HepG2 (cell line): ENCODE data around the gene TBCEL. TPM values are rescaled to one million over a fixed set of nuclear protein-coding genes. Genes with fewer than 3 reads are reported as not detected.

ENCODE experiments used
- ATAD3A ChIP-seq: sonication (generic); formaldehyde crosslinking; IDR thresholded peaks from 2 replicates; pipeline ENCODE4 v1.4.0; 2020; ENCODE audit warnings: missing genetic modification reagents
- BCL3 ChIP-seq: sonication (generic); formaldehyde crosslinking; IDR thresholded peaks from 2 replicates; pipeline ENCODE4 v1.5.1; 2020; ENCODE audit warnings: mild to moderate bottlenecking, missing genetic modification reagents, moderate library complexity
- EHMT2 ChIP-seq: fragments of 200-600 bp; sonication (generic); IDR thresholded peaks from 2 replicates; pipeline ENCODE4 v1.7.0; 2017; ENCODE audit warnings: antibody characterized with exemption, low read depth, low read length, borderline replicate concordance
- FIP1L1 ChIP-seq: fragments of 200-400 bp; formaldehyde crosslinking; IDR thresholded peaks from 2 replicates; pipeline ENCODE4 v1.6.1; 2018; ENCODE audit warnings: low read depth, mild to moderate bottlenecking, low read length, moderate library complexity, borderline replicate concordance; ENCODE audit not compliant: insufficient read depth
- GRHL1 ChIP-seq: sonication (generic); formaldehyde crosslinking; conservative IDR thresholded peaks from 2 replicates; pipeline ENCODE4 v1.8.0; 2022; ENCODE audit warnings: missing genetic modification reagents
- HNRNPH1 ChIP-seq: fragments of 200-400 bp; formaldehyde crosslinking; optimal IDR thresholded peaks from 2 replicates; pipeline ENCODE3; 2017; ENCODE audit warnings: mild to moderate bottlenecking, low read depth, low read length
- JARID2 ChIP-seq: sonication (generic); formaldehyde crosslinking; IDR thresholded peaks from 2 replicates; pipeline ENCODE4 v1.8.1; 2023; ENCODE audit warnings: missing genetic modification reagents, inconsistent platforms; ENCODE audit not compliant: insufficient replicate concordance
- MAFG ChIP-seq: sonication (generic); formaldehyde crosslinking; IDR thresholded peaks from 2 replicates; pipeline ENCODE4 v1.5.1; 2020; ENCODE audit warnings: mild to moderate bottlenecking, missing genetic modification reagents
- MED13 ChIP-seq: sonication (generic); formaldehyde crosslinking; IDR thresholded peaks from 2 replicates; pipeline ENCODE4 v1.5.0; 2020; ENCODE audit warnings: missing genetic modification reagents
- MIER2 ChIP-seq: IDR thresholded peaks from 2 replicates; pipeline ENCODE4 v1.6.1; 2016; ENCODE audit warnings: missing biosample characterization, missing genetic modification reagents
- NFIB ChIP-seq: sonication (generic); formaldehyde crosslinking; IDR thresholded peaks from 2 replicates; pipeline ENCODE4 v1.9.0; 2021; ENCODE audit warnings: missing genetic modification reagents, mild to moderate bottlenecking, borderline replicate concordance
- PRMT3 ChIP-seq: sonication (generic); formaldehyde crosslinking; IDR thresholded peaks from 2 replicates; pipeline ENCODE4 v1.8.1; 2022; ENCODE audit warnings: low read depth, mild to moderate bottlenecking, moderate library complexity, missing genetic modification reagents, borderline replicate concordance
- SOX6 ChIP-seq, 2 experiments: fragments of 450-650 bp in 1 of 2; sonication (generic) in 1 of 2; formaldehyde crosslinking in 1 of 2; IDR thresholded peaks; 2 replicates each; pipeline versions ENCODE4 v1.4.0 to v1.6.1; 2017 to 2020; ENCODE audit warnings: antibody characterized with exemption in 1 of 2, mild to moderate bottlenecking in 1 of 2, missing genetic modification reagents in 1 of 2
- TBP ChIP-seq: sonication (generic); formaldehyde crosslinking; IDR thresholded peaks from 2 replicates; pipeline ENCODE4 v1.5.0; 2020; ENCODE audit warnings: missing genetic modification reagents
- ZNF20 ChIP-seq: sonication (generic); formaldehyde crosslinking; IDR thresholded peaks from 2 replicates; pipeline ENCODE4 v1.4.0; 2020; ENCODE audit warnings: mild to moderate bottlenecking, moderate library complexity, missing genetic modification reagents
- ZNF430 ChIP-seq: sonication (generic); formaldehyde crosslinking; IDR thresholded peaks from 2 replicates; pipeline ENCODE4 v1.9.0; 2021; ENCODE audit warnings: mild to moderate bottlenecking, missing genetic modification reagents
- ZNF775 ChIP-seq: sonication (generic); formaldehyde crosslinking; IDR thresholded peaks from 2 replicates; pipeline ENCODE4 v1.4.0; 2020; ENCODE audit warnings: missing genetic modification reagents, mild to moderate bottlenecking, moderate library complexity, borderline replicate concordance
- ZSCAN25 ChIP-seq: sonication (generic); formaldehyde crosslinking; IDR thresholded peaks from 2 replicates; pipeline ENCODE4 v1.8.0; 2022; ENCODE audit warnings: mild to moderate bottlenecking, missing genetic modification reagents
- polyA plus RNA-seq, 8 experiments: library from polyadenylated mRNA; depleted of rRNA in 3 of 8; stranded (reverse) in 7 of 8; unstranded in 1 of 8; fragments of >200 nt; fragmentation: Illumina TruSeq in 4 of 8; extraction: Trizol in 4 of 8; gene quantifications; 2 replicates each; pipeline versions ENCODE4 v1.2.1 to v1.2.3, GENCODE V29; 2011 to 2016; ENCODE audit warnings: low read depth in 4 of 8, missing spikeins in 1 of 8, mixed read lengths in 1 of 8; ENCODE audit not compliant: insufficient read depth in 1 of 8
- total RNA-seq, 5 experiments: library from RNA; depleted of rRNA; stranded (reverse); fragments of >200 nt; fragmentation: Illumina TruSeq; extraction: Trizol; gene quantifications; 2 replicates each; pipeline ENCODE4 v1.2.3, GENCODE V29; 2016; ENCODE audit warnings: low read depth in 1 of 5
- TF ChIP-seq, protein P1 (sequence below): sonication (generic); formaldehyde crosslinking; IDR thresholded peaks from 2 replicates; pipeline ENCODE4 v1.5.0; 2020; ENCODE audit warnings: mild to moderate bottlenecking, missing genetic modification reagents
- TF ChIP-seq, protein P2 (sequence below): sonication (generic); formaldehyde crosslinking; IDR thresholded peaks from 2 replicates; pipeline ENCODE4 v1.4.0; 2020; ENCODE audit warnings: missing genetic modification reagents

The TBCEL gene
- total and polyA plus RNA-seq, 2 of the 13 experiments (the other 11 are each of a cell fraction or from before 2014, with no cell fraction given) = 6.1 to 12.5 TPM

GRCh38 chr11:121023848-121024751, at the start of gene TBCEL (continued):
- TF ChIP-seq ZSCAN25 = peak; percentile 25; the same call in 1 of the 2 replicates
- TF ChIP-seq PRMT3 = no peak
- no peak for TF ChIP-seq MAFG (CRISPR knock-in tag)
- 0 out of 2 replicates have a peak, but pooled peaks have one; percentile 42 for TF ChIP-seq ZNF430 (CRISPR knock-in tag)
- TF ChIP-seq ZNF775 (CRISPR knock-in tag) = no peak
- TF ChIP-seq HNRNPH1 = no peak
- TF ChIP-seq TBP (CRISPR knock-in tag) = no peak
- no peak for TF ChIP-seq MED13
- no peak for TF ChIP-seq FIP1L1
- TF ChIP-seq ZNF20 (CRISPR knock-in tag) = no peak
- no peak for TF ChIP-seq GRHL1 (CRISPR knock-in tag)
- TF ChIP-seq NFIB = no peak
- TF ChIP-seq JARID2 (CRISPR knock-in tag) = no peak
- TF ChIP-seq, protein P1, sequence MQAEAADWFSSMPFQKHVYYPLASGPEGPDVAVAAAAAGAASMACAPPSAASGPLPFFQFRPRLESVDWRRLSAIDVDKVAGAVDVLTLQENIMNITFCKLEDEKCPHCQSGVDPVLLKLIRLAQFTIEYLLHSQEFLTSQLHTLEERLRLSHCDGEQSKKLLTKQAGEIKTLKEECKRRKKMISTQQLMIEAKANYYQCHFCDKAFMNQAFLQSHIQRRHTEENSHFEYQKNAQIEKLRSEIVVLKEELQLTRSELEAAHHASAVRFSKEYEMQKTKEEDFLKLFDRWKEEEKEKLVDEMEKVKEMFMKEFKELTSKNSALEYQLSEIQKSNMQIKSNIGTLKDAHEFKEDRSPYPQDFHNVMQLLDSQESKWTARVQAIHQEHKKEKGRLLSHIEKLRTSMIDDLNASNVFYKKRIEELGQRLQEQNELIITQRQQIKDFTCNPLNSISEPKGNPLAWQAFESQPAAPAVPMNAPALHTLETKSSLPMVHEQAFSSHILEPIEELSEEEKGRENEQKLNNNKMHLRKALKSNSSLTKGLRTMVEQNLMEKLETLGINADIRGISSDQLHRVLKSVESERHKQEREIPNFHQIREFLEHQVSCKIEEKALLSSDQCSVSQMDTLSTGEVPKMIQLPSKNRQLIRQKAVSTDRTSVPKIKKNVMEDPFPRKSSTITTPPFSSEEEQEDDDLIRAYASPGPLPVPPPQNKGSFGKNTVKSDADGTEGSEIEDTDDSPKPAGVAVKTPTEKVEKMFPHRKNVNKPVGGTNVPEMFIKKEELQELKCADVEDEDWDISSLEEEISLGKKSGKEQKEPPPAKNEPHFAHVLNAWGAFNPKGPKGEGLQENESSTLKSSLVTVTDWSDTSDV (CRISPR knock-in tag) = no peak; the same call in 1 of the 2 replicates
- TF ChIP-seq, protein P2, sequence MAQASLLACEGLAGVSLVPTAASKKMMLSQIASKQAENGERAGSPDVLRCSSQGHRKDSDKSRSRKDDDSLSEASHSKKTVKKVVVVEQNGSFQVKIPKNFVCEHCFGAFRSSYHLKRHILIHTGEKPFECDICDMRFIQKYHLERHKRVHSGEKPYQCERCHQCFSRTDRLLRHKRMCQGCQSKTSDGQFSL (CRISPR knock-in tag) = no peak
- TF ChIP-seq BCL3 (CRISPR knock-in tag) = peak; percentile 51; the same call in 1 of the 2 replicates
- TF ChIP-seq EHMT2 = no peak
- no peak for TF ChIP-seq SOX6 (IDR thresholded peaks at IDR 0.05)
- TF ChIP-seq SOX6 (CRISPR knock-in tag; IDR thresholded peaks at IDR 0.05) = peak; percentile 61
- no peak for TF ChIP-seq ATAD3A (CRISPR knock-in tag)
- no peak for TF ChIP-seq MIER2 (CRISPR knock-in tag)
